WTC11 (cell line): ENCODE data around the gene ZBTB48. TPM values are rescaled to one million over a fixed set of nuclear protein-coding genes. Genes with fewer than 3 reads are reported as not detected.

ENCODE experiments used
- ATAC-seq: fragments of 200-7000 bp; cut with Tn5 transposase; 2 replicates; pipeline ENCODE4 v1.10.0; 2021; ENCODE audit warnings: mild to moderate bottlenecking, moderate library complexity
- CTCF ChIA-PET: fragments of 300-600 bp; sonication (Branson Sonifier 250); formaldehyde crosslinking; loops from one replicate; lab custom pipeline; 2021; ENCODE audit warnings: antibody characterized with exemption; lab: Charles Lee
- POLR2A ChIA-PET: fragments of 350-600 bp; sonication (Branson Sonifier 250); formaldehyde crosslinking; loops from one replicate; lab custom pipeline; 2021; ENCODE audit warnings: antibody characterized with exemption; lab: Charles Lee
- DNase-seq: peaks from one replicate; pipeline ENCODE4 v3.0.0; 2021; ENCODE audit warnings: low spot score
- H3K27ac Mint-ChIP-seq: 2 replicates; pipeline ENCODE4 v1.8.0; 2021; ENCODE audit warnings: mixed read lengths
- H3K27me3 Mint-ChIP-seq: 2 replicates; pipeline ENCODE4 v1.8.0; 2021; ENCODE audit warnings: low read depth, mild to moderate bottlenecking, moderate library complexity, mixed read lengths
- H3K36me3 Mint-ChIP-seq: 2 replicates; pipeline ENCODE4 v1.8.0; 2021; ENCODE audit warnings: mixed read lengths
- H3K4me1 Mint-ChIP-seq: 2 replicates; pipeline ENCODE4 v1.8.0; 2022; ENCODE audit warnings: mixed read lengths
- H3K4me3 Mint-ChIP-seq: 2 replicates; pipeline ENCODE4 v1.8.0; 2021; ENCODE audit warnings: mild to moderate bottlenecking, moderate library complexity, mixed read lengths
- H3K9me3 Mint-ChIP-seq: 2 replicates; pipeline ENCODE4 v1.8.0; 2021; ENCODE audit warnings: mixed read lengths
- AFF4 ChIP-seq: sonication (generic); formaldehyde crosslinking; IDR thresholded peaks from 2 replicates; pipeline ENCODE4 v1.8.1; 2023; ENCODE audit warnings: mild to moderate bottlenecking, missing genetic modification reagents, borderline replicate concordance
- ATF6 ChIP-seq: sonication (generic); formaldehyde crosslinking; IDR thresholded peaks from 2 replicates; pipeline ENCODE4 v1.8.1; 2023; ENCODE audit warnings: mild to moderate bottlenecking, missing genetic modification reagents
- E2F1 ChIP-seq: sonication (generic); formaldehyde crosslinking; IDR thresholded peaks from 2 replicates; pipeline ENCODE4 v1.8.0; 2022; ENCODE audit warnings: mild to moderate bottlenecking, missing genetic modification reagents
- E2F5 ChIP-seq: sonication (generic); formaldehyde crosslinking; IDR thresholded peaks from 2 replicates; pipeline ENCODE4 v1.8.1; 2022; ENCODE audit warnings: mild to moderate bottlenecking, moderate library complexity, missing genetic modification reagents
- ETV6 ChIP-seq: sonication (generic); formaldehyde crosslinking; IDR thresholded peaks from 2 replicates; pipeline ENCODE4 v1.8.1; 2022; ENCODE audit warnings: mild to moderate bottlenecking, missing genetic modification reagents
- FOXJ3 ChIP-seq: sonication (generic); formaldehyde crosslinking; IDR thresholded peaks from 2 replicates; pipeline ENCODE4 v1.9.0; 2021; ENCODE audit warnings: missing genetic modification reagents, mild to moderate bottlenecking, borderline replicate concordance
- FOXK1 ChIP-seq: sonication (generic); formaldehyde crosslinking; IDR thresholded peaks from 2 replicates; pipeline ENCODE4 v1.8.0; 2022; ENCODE audit warnings: mild to moderate bottlenecking, moderate library complexity, missing genetic modification reagents
- GRHL2 ChIP-seq: fragments of 250-450 bp; sonication (Bioruptor Pico); IDR thresholded peaks from 2 replicates; pipeline ENCODE4 v1.8.0; 2022; ENCODE audit warnings: mild to moderate bottlenecking, moderate library complexity; ENCODE audit not compliant: insufficient replicate concordance, severe bottlenecking
- JUN ChIP-seq: sonication (generic); formaldehyde crosslinking; IDR thresholded peaks from 2 replicates; pipeline ENCODE4 v1.8.0; 2023; ENCODE audit warnings: mild to moderate bottlenecking, missing genetic modification reagents
- KAT7 ChIP-seq: sonication (generic); formaldehyde crosslinking; IDR thresholded peaks from 2 replicates; pipeline ENCODE4 v1.8.1; 2023; ENCODE audit warnings: missing genetic modification reagents, mild to moderate bottlenecking, borderline replicate concordance
- MXD4 ChIP-seq: fragments of 250-450 bp; sonication (Bioruptor Pico); IDR thresholded peaks from 2 replicates; pipeline ENCODE4 v1.8.0; 2021; ENCODE audit warnings: mild to moderate bottlenecking, moderate library complexity, borderline replicate concordance
- RELA ChIP-seq: sonication (generic); formaldehyde crosslinking; IDR thresholded peaks from 2 replicates; pipeline ENCODE4 v1.8.1; 2022; ENCODE audit warnings: missing genetic modification reagents, mild to moderate bottlenecking, borderline replicate concordance
- TCF7 ChIP-seq: sonication (generic); formaldehyde crosslinking; IDR thresholded peaks from 2 replicates; pipeline ENCODE4 v1.8.0; 2022; ENCODE audit warnings: mild to moderate bottlenecking, low read depth, missing genetic modification reagents, moderate library complexity
- ZMAT4 ChIP-seq: fragments of 250-450 bp; sonication (Bioruptor Pico); IDR thresholded peaks from 2 replicates; pipeline ENCODE4 v1.9.0; 2021; ENCODE audit warnings: mild to moderate bottlenecking
- ZNF121 ChIP-seq: sonication (generic); formaldehyde crosslinking; IDR thresholded peaks from 2 replicates; pipeline ENCODE4 v1.8.0; 2023; ENCODE audit warnings: missing genetic modification reagents
- ZNF138 ChIP-seq: sonication (generic); formaldehyde crosslinking; conservative IDR thresholded peaks from 2 replicates; pipeline ENCODE4 v1.8.1; 2022; ENCODE audit warnings: mild to moderate bottlenecking, moderate library complexity, missing genetic modification reagents
- ZNF281 ChIP-seq: sonication (generic); formaldehyde crosslinking; IDR thresholded peaks from 2 replicates; pipeline ENCODE4 v1.8.0; 2023; ENCODE audit warnings: mild to moderate bottlenecking, missing genetic modification reagents
- ZNF317 ChIP-seq: sonication (generic); formaldehyde crosslinking; IDR thresholded peaks from 2 replicates; pipeline ENCODE4 v1.8.1; 2023; ENCODE audit warnings: low read depth, mild to moderate bottlenecking, moderate library complexity, missing genetic modification reagents, borderline replicate concordance
- ZNF416 ChIP-seq: fragments of 250-450 bp; sonication (Bioruptor Pico); IDR thresholded peaks from 2 replicates; pipeline ENCODE4 v1.9.0; 2021; ENCODE audit warnings: mild to moderate bottlenecking, inconsistent platforms
- total RNA-seq: library from RNA; stranded (reverse); gene quantifications from 3 replicates; pipeline ENCODE4 v1.2.3, GENCODE V29; 2021

The ZBTB48 gene
- total RNA-seq, 1 experiment from 2014 or later, result 29.1 TPM

- POLR2A ChIA-PET, result no interaction called here
- TF ChIP-seq ZNF138 (CRISPR knock-in tag), result no peak
- no peak for TF ChIP-seq E2F1
- TF ChIP-seq KAT7 (CRISPR knock-in tag), result no peak
- TF ChIP-seq ZNF121 (CRISPR knock-in tag), result no peak
- TF ChIP-seq ZNF281 (CRISPR knock-in tag), result no peak
- no peak for TF ChIP-seq ATF6
- no peak for TF ChIP-seq GRHL2 (CRISPR knock-in tag)
- TF ChIP-seq FOXJ3 (CRISPR knock-in tag), result no peak
- TF ChIP-seq RELA, result no peak
- TF ChIP-seq FOXK1 (CRISPR knock-in tag), result no peak
- TF ChIP-seq AFF4 (CRISPR knock-in tag), result no peak
- TF ChIP-seq JUN (CRISPR knock-in tag), result no peak
- ATAC-seq (no peak), DNase-seq (no peak)
- Mint-ChIP-seq H3K4me3 (no peak overlapping the region), H3K27me3 (peaks cover 31% of the 10 kb centered on the region), H3K27ac (no peak overlapping the region), H3K9me3 (peaks cover 6% of the 10 kb centered on the region), H3K4me1 (no peaks in the 10 kb centered on the region), H3K36me3 (no peaks in the 10 kb centered on the region)
- CTCF ChIA-PET, result interaction anchor here (0.5 kb wide), 1 partner anchor 61 kb away, joined by 3 read pairs; no protein-coding TSS in a partner anchor
Measured at GRCh38 chr1:6570987-6571386, 8.8 kb upstream of the ZBTB48 start.

GRCh38 chr1:6572653-6573383, 7.0 kb upstream of the ZBTB48 start:
- ChIA-PET CTCF (no interaction called here), POLR2A (no interaction called here)
- TF ChIP-seq ZNF416 (CRISPR knock-in tag), result no peak
- TF ChIP-seq ZNF281 (CRISPR knock-in tag), result no peak
- no peak for TF ChIP-seq E2F5 (CRISPR knock-in tag)
- TF ChIP-seq ETV6 (CRISPR knock-in tag), result no peak
- no peak for TF ChIP-seq TCF7 (CRISPR knock-in tag)
- no peak for TF ChIP-seq RELA
- TF ChIP-seq MXD4 (CRISPR knock-in tag), result no peak
- no peak for TF ChIP-seq ZNF317 (CRISPR knock-in tag)
- no peak for TF ChIP-seq ZMAT4 (CRISPR knock-in tag)

More at GRCh38 chr1:6572653-6573383, 7.0 kb upstream of the ZBTB48 start:
- no peak; the same call in 1 of the 2 replicates for ATAC-seq
- Mint-ChIP-seq H3K9me3 (peaks cover 6% of the 10 kb centered on the region), H3K27ac (no peak overlapping the region), H3K36me3 (no peaks in the 10 kb centered on the region), H3K27me3 (peaks cover 31% of the 10 kb centered on the region), H3K4me1 (no peaks in the 10 kb centered on the region), H3K4me3 (no peak overlapping the region)
- DNase-seq, result no peak
